Suprapubic skin (tissue), 4 donors: ENCODE measurements around the gene RIPOR3. TPM values are rescaled to one million over a fixed set of nuclear protein-coding genes. Genes with fewer than 3 reads are reported as not detected.

Source experiments
- DNase-seq, 2 donors: peaks; one replicate each; pipeline ENCODE4 v3.0.0-alpha.2; 2019; ENCODE audit warnings: low spot score in 2 of 2
- H3K27ac ChIP-seq: fragments of 200-600 bp; sonication (generic); one replicate; pipeline ENCODE4 v1.5.1; 2019
- H3K27me3 ChIP-seq: fragments of 200-600 bp; sonication (generic); one replicate; pipeline ENCODE4 v1.5.1; 2019
- H3K36me3 ChIP-seq: fragments of 200-600 bp; sonication (generic); one replicate; pipeline ENCODE4 v1.5.1; 2019
- H3K4me1 ChIP-seq: fragments of 200-600 bp; sonication (generic); one replicate; pipeline ENCODE4 v1.5.1; 2019
- H3K4me3 ChIP-seq: fragments of 200-600 bp; sonication (generic); one replicate; pipeline ENCODE4 v1.5.1; 2019; ENCODE audit warnings: mild to moderate bottlenecking
- H3K9me3 ChIP-seq: fragments of 200-600 bp; sonication (generic); one replicate; pipeline ENCODE4 v1.5.1; 2019
- EP300 ChIP-seq: sonication (generic); formaldehyde crosslinking; IDR thresholded peaks from one replicate; pipeline ENCODE4 v1.6.1; 2017; ENCODE audit warnings: antibody characterized with exemption
- POLR2A ChIP-seq, 2 donors: fragments of 450-650 bp; IDR thresholded peaks; one replicate each; pipeline ENCODE4 v1.6.1; 2017; ENCODE audit warnings: antibody characterized with exemption in 2 of 2, mild to moderate bottlenecking in 2 of 2, moderate library complexity in 2 of 2
- POLR2AphosphoS5 ChIP-seq, 3 donors: sonication (generic); formaldehyde crosslinking; IDR thresholded peaks; one replicate each; pipeline ENCODE4 v1.6.1; 2017; ENCODE audit warnings: antibody characterized with exemption in 3 of 3
- WGBS: methylation state at CpG from one replicate; pipeline ENCODE4 v1.1.5; 2018; 5-methylcytosine and 5-hydroxymethylcytosine counted together
- total RNA-seq, 4 donors: library from RNA; depleted of rRNA; stranded (reverse); fragments of >200 nt; gene quantifications; one replicate each; pipeline ENCODE4 v1.1.0, GENCODE V29; 2016
- TF ChIP-seq, protein P1 (sequence below), 2 donors: fragments of 200-600 bp in 1 of 2; fragments of 450-650 bp in 1 of 2; sonication (generic) in 1 of 2; IDR thresholded peaks; one replicate each; pipeline ENCODE4 v1.5.1; 2016 to 2019; ENCODE audit warnings: antibody characterized with exemption in 2 of 2, mild to moderate bottlenecking in 1 of 2, moderate library complexity in 1 of 2

The RIPOR3 gene
- total RNA-seq, 4 donors from 2014 or later, result 3.3 to 10.1 (median 5.3) TPM

DNA sequence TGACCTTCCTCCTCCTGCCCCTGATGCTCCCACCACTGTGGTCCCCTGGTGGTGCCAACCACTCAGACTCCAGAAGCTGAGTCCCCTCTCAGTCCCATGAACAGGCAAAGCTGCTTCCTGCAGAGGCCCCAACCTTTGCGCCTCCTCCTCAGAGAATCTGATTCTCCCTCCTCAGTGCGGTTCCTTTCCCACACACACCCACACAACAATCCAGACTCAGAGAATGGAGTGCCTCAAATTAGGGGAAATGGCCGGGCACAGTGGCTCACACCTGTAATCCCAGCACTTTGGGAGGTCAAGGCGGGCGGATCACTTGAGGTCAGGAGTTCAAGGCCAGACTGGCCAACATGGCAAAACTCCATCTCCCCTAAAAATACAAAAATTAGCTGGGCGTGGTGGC lies 23.0 kb downstream of the RIPOR3 start:
- H3K27me3 ChIP-seq, result no peaks in the 10 kb centered on the region
- no peak for TF ChIP-seq EP300
- TF ChIP-seq POLR2A (IDR thresholded peaks at IDR 0.05), result no peak
- TF ChIP-seq POLR2AphosphoS5 (IDR thresholded peaks at IDR 0.05), result no peak
- TF ChIP-seq, protein P1, sequence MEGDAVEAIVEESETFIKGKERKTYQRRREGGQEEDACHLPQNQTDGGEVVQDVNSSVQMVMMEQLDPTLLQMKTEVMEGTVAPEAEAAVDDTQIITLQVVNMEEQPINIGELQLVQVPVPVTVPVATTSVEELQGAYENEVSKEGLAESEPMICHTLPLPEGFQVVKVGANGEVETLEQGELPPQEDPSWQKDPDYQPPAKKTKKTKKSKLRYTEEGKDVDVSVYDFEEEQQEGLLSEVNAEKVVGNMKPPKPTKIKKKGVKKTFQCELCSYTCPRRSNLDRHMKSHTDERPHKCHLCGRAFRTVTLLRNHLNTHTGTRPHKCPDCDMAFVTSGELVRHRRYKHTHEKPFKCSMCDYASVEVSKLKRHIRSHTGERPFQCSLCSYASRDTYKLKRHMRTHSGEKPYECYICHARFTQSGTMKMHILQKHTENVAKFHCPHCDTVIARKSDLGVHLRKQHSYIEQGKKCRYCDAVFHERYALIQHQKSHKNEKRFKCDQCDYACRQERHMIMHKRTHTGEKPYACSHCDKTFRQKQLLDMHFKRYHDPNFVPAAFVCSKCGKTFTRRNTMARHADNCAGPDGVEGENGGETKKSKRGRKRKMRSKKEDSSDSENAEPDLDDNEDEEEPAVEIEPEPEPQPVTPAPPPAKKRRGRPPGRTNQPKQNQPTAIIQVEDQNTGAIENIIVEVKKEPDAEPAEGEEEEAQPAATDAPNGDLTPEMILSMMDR (IDR thresholded peaks at IDR 0.05), result no peak
- DNase-seq, result no peak
- H3K9me3 ChIP-seq, result no peaks in the 10 kb centered on the region
- H3K4me3 ChIP-seq, result no peak overlapping the region
- 92% methylated on average over 6 of the region's 6 CpGs for WGBS
- H3K27ac ChIP-seq, result no peak overlapping the region
- H3K36me3 ChIP-seq, result no peaks in the 10 kb centered on the region
- no peaks in the 10 kb centered on the region for H3K4me1 ChIP-seq

DNA sequence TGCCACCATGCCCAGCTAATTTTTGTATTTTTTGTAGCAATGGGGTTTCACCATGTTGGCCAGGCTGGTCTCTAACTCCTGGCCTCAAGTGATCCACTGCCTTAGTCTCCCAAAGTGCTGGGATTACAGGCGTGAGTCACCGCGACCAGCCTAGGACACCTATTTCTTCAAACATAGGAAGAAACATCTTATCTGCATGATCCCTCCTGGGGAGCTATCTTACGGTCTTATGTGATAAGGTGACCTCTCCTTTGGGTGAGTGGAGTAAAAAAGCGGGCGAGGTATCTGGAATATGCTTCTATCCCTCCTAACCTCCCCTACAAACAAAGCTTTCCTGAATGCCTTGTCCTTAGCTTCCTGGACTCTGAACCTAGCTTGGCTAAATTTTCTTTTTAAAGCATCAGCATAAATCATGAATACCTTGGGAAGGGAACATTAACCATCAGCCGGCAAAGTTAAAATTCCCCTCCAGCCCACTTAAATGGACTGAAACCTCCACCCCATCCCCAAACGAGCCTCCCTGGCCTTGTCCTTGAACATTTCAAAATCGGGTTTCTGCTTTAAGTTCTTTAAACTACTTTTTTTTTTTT lies 24.5 kb downstream of the RIPOR3 start:
- Histone ChIP-seq H3K4me1 (peaks cover 9% of the 10 kb centered on the region), H3K4me3 (no peak overlapping the region), H3K9me3 (no peaks in the 10 kb centered on the region), H3K27ac (no peak overlapping the region), H3K36me3 (no peaks in the 10 kb centered on the region), H3K27me3 (no peaks in the 10 kb centered on the region)
- no peak for DNase-seq
- TF ChIP-seq POLR2A (IDR thresholded peaks at IDR 0.05), result no peak
- TF ChIP-seq EP300, result no peak
- TF ChIP-seq POLR2AphosphoS5 (IDR thresholded peaks at IDR 0.05), result no peak
- TF ChIP-seq, protein P1 (IDR thresholded peaks at IDR 0.05), result no peak
- WGBS, result 91% methylated on average over 9 of the region's 9 CpGs

DNA sequence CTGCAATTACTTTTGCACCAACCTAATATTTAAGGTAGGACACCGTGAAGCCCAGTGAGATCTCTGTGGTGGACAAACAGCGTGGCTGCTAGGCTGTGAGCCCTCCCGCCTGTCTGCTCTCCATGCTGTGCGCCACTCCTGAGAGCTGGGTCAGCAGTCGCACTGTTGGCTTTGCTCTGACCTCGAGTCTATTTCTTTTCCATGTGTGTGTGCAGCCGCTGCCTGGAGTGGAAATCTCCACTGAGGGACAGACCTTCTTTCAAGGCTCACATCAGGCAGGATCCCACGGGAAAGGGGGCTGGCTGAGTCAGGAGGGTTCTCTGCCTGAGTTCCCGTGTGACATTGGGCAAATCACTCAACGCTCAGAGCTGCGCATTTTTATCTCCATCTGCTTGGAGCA lies 27.1 kb downstream of the RIPOR3 start:
- Histone ChIP-seq H3K27me3 (no peaks in the 10 kb centered on the region), H3K9me3 (no peaks in the 10 kb centered on the region), H3K4me3 (no peak overlapping the region), H3K4me1 (peaks cover 15% of the 10 kb centered on the region), H3K27ac (no peak overlapping the region), H3K36me3 (no peaks in the 10 kb centered on the region)
- no peak for DNase-seq
- no peak for TF ChIP-seq POLR2A (IDR thresholded peaks at IDR 0.05)
- TF ChIP-seq POLR2AphosphoS5 (IDR thresholded peaks at IDR 0.05), result no peak
- TF ChIP-seq, protein P1 (IDR thresholded peaks at IDR 0.05), result no peak
- TF ChIP-seq EP300, result no peak
- 89% methylated on average over 10 of the region's 11 CpGs for WGBS

DNA sequence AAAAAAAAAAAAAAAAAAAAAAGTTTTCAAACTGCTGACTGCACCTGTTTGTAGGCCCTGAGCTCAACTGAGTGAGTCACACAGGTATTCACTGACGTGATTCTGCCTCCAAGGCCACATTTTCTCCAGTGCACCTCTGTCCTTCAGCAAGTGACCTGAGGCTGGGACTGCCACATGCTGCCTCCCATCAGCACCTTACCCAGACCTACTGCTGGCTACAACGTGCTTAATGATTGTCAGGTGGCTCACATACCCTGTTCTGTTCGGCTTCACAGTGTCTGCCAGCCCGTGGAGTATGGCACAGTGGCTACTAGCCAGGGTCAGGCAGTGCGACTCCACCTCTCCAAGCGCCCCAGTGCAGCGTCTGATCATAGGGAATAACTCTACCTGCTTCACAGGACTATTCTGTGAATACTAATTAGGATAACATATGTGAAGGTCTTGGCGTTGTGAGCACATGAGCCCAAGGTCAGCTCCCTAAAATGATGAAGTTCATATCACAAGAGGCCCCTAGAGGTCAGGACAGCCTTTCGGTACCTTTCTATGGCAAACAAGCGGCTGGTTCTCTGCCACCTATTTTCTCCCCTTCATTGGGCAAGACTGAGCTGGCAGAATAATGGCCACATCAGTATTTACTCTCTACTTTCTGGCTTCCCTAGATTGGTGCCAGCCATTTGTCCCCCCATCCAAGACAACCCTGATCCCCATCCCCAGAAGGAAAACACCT lies 28.1 kb downstream of the RIPOR3 start:
- no peak overlapping the region for H3K4me3 ChIP-seq
- TF ChIP-seq, protein P1 (IDR thresholded peaks at IDR 0.05), result no peak
- TF ChIP-seq POLR2A (IDR thresholded peaks at IDR 0.05) (no peak), EP300 (no peak), POLR2AphosphoS5 (IDR thresholded peaks at IDR 0.05) (no peak)
- no peak overlapping the region for H3K27ac ChIP-seq
- H3K4me1 ChIP-seq, result peaks cover 24% of the 10 kb centered on the region
- no peaks in the 10 kb centered on the region for H3K36me3 ChIP-seq
- DNase-seq, result no peak
- no peaks in the 10 kb centered on the region for H3K9me3 ChIP-seq
- no peaks in the 10 kb centered on the region for H3K27me3 ChIP-seq
- WGBS, result 59% methylated on average over 8 of the region's 10 CpGs

DNA sequence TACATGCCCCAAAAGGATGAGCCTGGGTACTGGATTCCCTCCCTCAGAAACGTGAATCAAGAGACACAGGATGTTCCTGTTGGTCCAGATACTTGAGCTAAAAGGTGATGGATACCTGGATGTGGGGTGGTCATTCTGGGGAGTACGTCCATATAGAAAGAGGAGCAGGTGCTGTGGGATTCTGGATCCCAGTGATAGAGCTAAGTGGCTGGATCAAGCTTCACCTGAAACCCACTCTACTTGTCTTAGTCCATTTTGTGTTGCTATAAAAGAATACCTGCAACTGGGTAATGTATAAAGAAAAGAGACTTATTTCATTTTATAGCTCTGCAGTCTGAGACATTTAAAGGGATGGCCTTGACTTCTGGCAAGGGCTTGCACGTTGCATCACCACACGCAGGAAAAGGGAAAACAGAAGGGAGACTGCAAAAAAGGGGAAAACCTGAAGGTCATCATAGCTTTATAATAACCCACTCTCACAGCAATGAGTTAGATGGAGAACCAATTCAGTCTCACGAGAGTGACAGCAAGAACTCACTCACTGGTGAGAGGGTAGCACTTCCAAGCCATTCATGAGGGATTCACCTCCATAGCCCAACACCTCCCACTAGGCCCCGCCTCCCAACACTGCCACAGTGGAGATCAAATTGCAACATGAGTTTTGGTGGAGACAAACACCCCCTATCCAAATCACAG lies 31.2 kb downstream of the RIPOR3 start:
- Histone ChIP-seq H3K27me3 (no peaks in the 10 kb centered on the region), H3K36me3 (no peaks in the 10 kb centered on the region), H3K4me3 (no peak overlapping the region), H3K4me1 (peaks cover 29% of the 10 kb centered on the region), H3K27ac (no peak overlapping the region), H3K9me3 (no peaks in the 10 kb centered on the region)
- no peak for DNase-seq
- WGBS, result 80% methylated on average over 6 of the region's 6 CpGs
- TF ChIP-seq EP300 (no peak), POLR2AphosphoS5 (IDR thresholded peaks at IDR 0.05) (no peak), POLR2A (IDR thresholded peaks at IDR 0.05) (no peak)
- TF ChIP-seq, protein P1 (IDR thresholded peaks at IDR 0.05), result no peak
